Keratinocyte (primary cell): ENCODE results near the gene DGKI. TPM values are rescaled to one million over a fixed set of nuclear protein-coding genes. Genes with fewer than 3 reads are reported as not detected.

Experiments
- DNase-seq: peaks from one replicate; pipeline ENCODE4 v3.0.0-alpha.2; 2011; ENCODE audit warnings: low read depth, missing footprints, low spot score
- FAIRE-seq: peaks from 2 replicates; lab custom pipeline; 2011; peaks lifted over from hg19 to GRCh38; lab: Jason Lieb, UNC
- H2AFZ ChIP-seq: 2 replicates; pipeline ENCODE4 v1.6.0; 2012; ENCODE audit warnings: low read length, control low read depth, inconsistent platforms; ENCODE audit not compliant: control insufficient read depth
- H3K27ac ChIP-seq: 2 replicates; pipeline ENCODE4 v1.5.1; 2011; ENCODE audit warnings: low read length; ENCODE audit not compliant: control insufficient read depth, insufficient read depth
- H3K27me3 ChIP-seq: 3 replicates; pipeline ENCODE4 v1.6.0; 2011; ENCODE audit warnings: low read length; ENCODE audit not compliant: control insufficient read depth, insufficient read depth; ENCODE audit errors: extremely low read depth
- H3K36me3 ChIP-seq, 2 experiments: 2 replicates in 1 of 2; 3 replicates in 1 of 2; pipeline ENCODE4 v1.5.1; 2011; ENCODE audit warnings: low read length in 2 of 2, mild to moderate bottlenecking in 1 of 2; ENCODE audit not compliant: control insufficient read depth in 2 of 2, insufficient read depth in 2 of 2; ENCODE audit errors: extremely low read depth in 1 of 2
- H3K4me1 ChIP-seq: 3 replicates; pipeline ENCODE4 v1.5.1; 2011; ENCODE audit warnings: low read length; ENCODE audit not compliant: control insufficient read depth, insufficient read depth; ENCODE audit errors: extremely low read depth
- H3K4me2 ChIP-seq: 3 replicates; pipeline ENCODE4 v1.6.0; 2011; ENCODE audit warnings: low read depth, low read length; ENCODE audit not compliant: control insufficient read depth, insufficient read depth; ENCODE audit errors: extremely low read depth
- H3K4me3 ChIP-seq, 3 experiments: fragments of 200-600 bp in 1 of 3; sonication (generic) in 1 of 3; 2 replicates in 2 of 3; 3 replicates in 1 of 3; pipeline ENCODE4 v1.5.1; 2011 to 2016; ENCODE audit warnings: low read length in 3 of 3, mild to moderate bottlenecking in 3 of 3, control low read depth in 2 of 3, inconsistent platforms in 1 of 3, low read depth in 1 of 3, mixed read lengths in 1 of 3, mixed run types in 1 of 3, moderate library complexity in 1 of 3; ENCODE audit not compliant: control insufficient read depth in 2 of 3, insufficient read depth in 2 of 3; ENCODE audit errors: extremely low read depth in 1 of 3
- H3K79me2 ChIP-seq: 2 replicates; pipeline ENCODE4 v1.6.0; 2012; ENCODE audit warnings: low read length; ENCODE audit not compliant: control insufficient read depth, insufficient read depth
- H3K9ac ChIP-seq: 3 replicates; pipeline ENCODE4 v1.6.0; 2011; ENCODE audit warnings: low read length; ENCODE audit not compliant: control insufficient read depth, insufficient read depth; ENCODE audit errors: extremely low read depth
- H3K9me1 ChIP-seq: 3 replicates; pipeline ENCODE4 v1.6.0; 2011; ENCODE audit warnings: low read length; ENCODE audit not compliant: control insufficient read depth, insufficient read depth; ENCODE audit errors: extremely low read depth
- H3K9me3 ChIP-seq: 2 replicates; pipeline ENCODE4 v1.5.1; 2012; ENCODE audit warnings: low read depth, low read length; ENCODE audit not compliant: control insufficient read depth
- H4K20me1 ChIP-seq: 3 replicates; pipeline ENCODE4 v1.6.0; 2011; ENCODE audit warnings: low read length; ENCODE audit not compliant: control insufficient read depth, insufficient read depth; ENCODE audit errors: extremely low read depth
- CTCF ChIP-seq, 3 experiments: IDR thresholded peaks in 1 of 3; conservative IDR thresholded peaks in 1 of 3; optimal IDR thresholded peaks in 1 of 3; 2 replicates in 2 of 3; 3 replicates in 1 of 3; pipeline versions ENCODE3 to v1.5.1; 2011; ENCODE audit warnings: low read length in 3 of 3, mild to moderate bottlenecking in 3 of 3, moderate library complexity in 2 of 3, control low read depth in 1 of 3, inconsistent platforms in 1 of 3; ENCODE audit not compliant: insufficient read depth in 2 of 3; ENCODE audit errors: extremely low read depth in 1 of 3
- EZH2 ChIP-seq: IDR thresholded peaks from one replicate; pipeline ENCODE4 v1.6.1; 2012; ENCODE audit warnings: inconsistent platforms, mild to moderate bottlenecking, low read length, moderate library complexity
- dilution Hi-C: fragments of 300-500 bp; cut with MboI; formaldehyde crosslinking; loops from one replicate; pipeline ENCODE4 v1.7.0; 2020; ENCODE audit warnings: low sequenced_read_pairs; ENCODE audit not compliant: extremely low pct_ligation_motif_present
- polyA plus RNA-seq, 5 experiments: library from polyadenylated mRNA; depleted of rRNA in 3 of 5; stranded (reverse) in 3 of 5; stranded (forward) in 1 of 5; unstranded in 1 of 5; fragments of >200 nt; gene quantifications; 1 replicate in 1 of 5; 2 replicates in 3 of 5; 3 replicates in 1 of 5; pipeline versions ENCODE4 v1.2.1 to v1.2.3, GENCODE V29; 2011 to 2012; ENCODE audit warnings: missing spikeins in 2 of 5, low read depth in 1 of 5, low replicate concordance in 1 of 5

The DGKI gene
- polyA plus RNA-seq, 1 donor (not counting 4 experiments of a cell fraction or from before 2014, with no cell fraction given) = 0.14 TPM

DNA sequence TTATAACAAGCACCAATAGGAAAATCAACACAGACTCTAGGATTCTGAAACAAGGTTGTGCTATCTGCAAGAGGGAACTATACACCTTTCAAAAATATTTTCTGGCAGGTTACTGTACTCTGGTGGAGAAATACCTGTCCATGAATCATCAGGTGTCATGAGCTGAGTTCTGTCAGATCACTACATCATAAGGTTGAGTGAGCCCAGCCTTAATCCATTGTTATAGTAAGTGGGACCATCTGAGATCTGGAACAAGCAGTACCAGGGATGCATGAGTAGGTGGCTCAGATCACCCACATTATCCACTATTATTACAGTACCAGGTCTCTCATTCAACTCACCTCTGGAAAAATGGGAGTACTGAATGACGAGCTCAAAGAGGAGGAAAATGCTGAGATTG, 212.4 kb downstream of the DGKI start:
- Histone ChIP-seq H3K9ac (no peak overlapping the region), H4K20me1 (no peaks in the 10 kb centered on the region), H3K9me3 (no peaks in the 10 kb centered on the region), H3K36me3 (no peaks in the 10 kb centered on the region), H3K79me2 (no peaks in the 10 kb centered on the region), H3K4me1 (no peaks in the 10 kb centered on the region), H3K27me3 (peaks cover 5% of the 10 kb centered on the region), H3K27ac (no peak overlapping the region), H3K4me2 (no peak overlapping the region), H3K9me1 (no peaks in the 10 kb centered on the region), H3K4me3 (no peak overlapping the region), H2AFZ (no peak overlapping the region)
- dilution Hi-C loops = no loop called here
- no peak for FAIRE-seq
- TF ChIP-seq CTCF (optimal IDR thresholded peaks at IDR 0.05 in 1 of 3, IDR thresholded peaks at IDR 0.05 in 1 of 3, conservative IDR thresholded peaks at IDR 0.05 in 1 of 3; ENCODE audit: extremely low read depth in 1 of 3, insufficient read depth in 2 of 3, low read length in 3 of 3) (no peak), EZH2 (no peak)
- no peak for DNase-seq

DNA sequence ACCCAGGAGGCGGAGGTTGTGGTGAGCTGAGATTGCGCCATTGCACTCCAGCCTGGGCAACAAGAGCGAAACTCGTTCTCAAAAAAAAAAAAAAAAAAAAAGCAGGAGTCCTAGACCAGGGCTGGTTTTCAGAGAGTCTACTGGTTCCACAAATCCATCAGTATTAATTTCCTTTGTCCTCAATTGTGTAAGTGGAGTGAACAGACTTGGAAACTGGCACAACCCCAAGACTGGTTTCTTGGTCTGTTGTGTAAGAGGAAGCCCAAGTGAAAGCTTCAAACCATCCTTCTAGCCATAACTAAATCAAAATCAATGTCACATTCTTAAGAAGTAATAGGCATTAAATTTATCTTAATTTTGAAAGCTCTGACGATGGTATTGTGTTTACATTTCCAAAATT, 213.6 kb downstream of the DGKI start:
- Histone ChIP-seq H2AFZ (no peak overlapping the region), H3K4me2 (no peak overlapping the region), H3K36me3 (no peaks in the 10 kb centered on the region), H3K4me1 (no peaks in the 10 kb centered on the region), H3K27ac (no peak overlapping the region), H4K20me1 (no peaks in the 10 kb centered on the region), H3K9ac (no peak overlapping the region), H3K79me2 (no peaks in the 10 kb centered on the region), H3K9me3 (no peaks in the 10 kb centered on the region), H3K9me1 (no peaks in the 10 kb centered on the region), H3K4me3 (no peak overlapping the region), H3K27me3 (peaks cover 6% of the 10 kb centered on the region)
- TF ChIP-seq CTCF (optimal IDR thresholded peaks at IDR 0.05 in 1 of 3, IDR thresholded peaks at IDR 0.05 in 1 of 3, conservative IDR thresholded peaks at IDR 0.05 in 1 of 3; ENCODE audit: extremely low read depth in 1 of 3, insufficient read depth in 2 of 3, low read length in 3 of 3) (no peak), EZH2 (no peak)
- dilution Hi-C loops = no loop called here
- FAIRE-seq = no peak
- DNase-seq = no peak
